SK-N-SH treated with all-trans-retinoic acid at 6 μM for 48 hours (cell line): ENCODE results near the gene NHSL2.

ENCODE experiments used
- ARNTL ChIP-seq: fragments of 450-650 bp; formaldehyde crosslinking; IDR thresholded peaks from 2 replicates; pipeline ENCODE4 v1.5.0; 2020; ENCODE audit warnings: low read depth, mild to moderate bottlenecking, moderate library complexity, borderline replicate concordance
- CREB5 ChIP-seq: fragments of 250-450 bp; sonication (Bioruptor Pico); IDR thresholded peaks from 2 replicates; pipeline ENCODE4 v1.5.1; 2020; ENCODE audit warnings: low read depth, mild to moderate bottlenecking, moderate library complexity
- CSDC2 ChIP-seq: fragments of 250-450 bp; sonication (Bioruptor Pico); IDR thresholded peaks from 2 replicates; pipeline ENCODE4 v1.5.0; 2020; ENCODE audit warnings: mild to moderate bottlenecking, moderate library complexity
- CSRNP3 ChIP-seq: fragments of 250-450 bp; sonication (Bioruptor Pico); IDR thresholded peaks from 2 replicates; pipeline ENCODE4 v1.5.1; 2021; ENCODE audit warnings: mild to moderate bottlenecking, moderate library complexity
- ESRRG ChIP-seq: fragments of 250-450 bp; sonication (Bioruptor Pico); IDR thresholded peaks from 2 replicates; pipeline ENCODE4 v1.6.1; 2021; ENCODE audit warnings: mild to moderate bottlenecking
- OSR1 ChIP-seq: fragments of 250-450 bp; sonication (Bioruptor Pico); IDR thresholded peaks from 2 replicates; pipeline ENCODE4 v1.8.0; 2022; ENCODE audit warnings: moderate library complexity, mild to moderate bottlenecking, inconsistent platforms
- PATZ1 ChIP-seq: fragments of 250-450 bp; sonication (Bioruptor Pico); IDR thresholded peaks from 2 replicates; pipeline ENCODE4 v1.8.0; 2020; ENCODE audit warnings: mild to moderate bottlenecking, moderate library complexity, borderline replicate concordance
- PPARA ChIP-seq: fragments of 250-450 bp; sonication (Bioruptor Pico); IDR thresholded peaks from 2 replicates; pipeline ENCODE4 v1.5.0; 2020; ENCODE audit warnings: mild to moderate bottlenecking, borderline replicate concordance
- RARB ChIP-seq: fragments of 250-450 bp; sonication (Bioruptor Pico); IDR thresholded peaks from 2 replicates; pipeline ENCODE4 v1.8.0; 2021; ENCODE audit warnings: mild to moderate bottlenecking, moderate library complexity
- ZC3H10 ChIP-seq: fragments of 250-450 bp; sonication (Bioruptor Pico); IDR thresholded peaks from 2 replicates; pipeline ENCODE4 v1.5.1; 2021; ENCODE audit warnings: mild to moderate bottlenecking, moderate library complexity
- ZFP3 ChIP-seq: fragments of 250-450 bp; sonication (Bioruptor Pico); IDR thresholded peaks from 2 replicates; pipeline ENCODE4 v1.5.0; 2020; ENCODE audit warnings: mild to moderate bottlenecking, moderate library complexity
- ZFP30 ChIP-seq: fragments of 450-650 bp; formaldehyde crosslinking; IDR thresholded peaks from 2 replicates; pipeline ENCODE4 v1.5.0; 2022; ENCODE audit warnings: mild to moderate bottlenecking, moderate library complexity
- ZNF565 ChIP-seq: fragments of 450-650 bp; formaldehyde crosslinking; conservative IDR thresholded peaks from 2 replicates; pipeline ENCODE4 v1.5.0; 2020; ENCODE audit warnings: low read depth, mild to moderate bottlenecking, moderate library complexity
- ZNF8 ChIP-seq: fragments of 450-650 bp; formaldehyde crosslinking; IDR thresholded peaks from 2 replicates; pipeline ENCODE4 v1.5.0; 2020; ENCODE audit warnings: mild to moderate bottlenecking, moderate library complexity

GRCh38 chrX:72114306-72114705 lies 203.7 kb downstream of the NHSL2 start:
- no peak for TF ChIP-seq CREB5 (CRISPR knock-in tag)
- TF ChIP-seq ZNF565 (CRISPR knock-in tag) = no peak
- TF ChIP-seq RARB (CRISPR knock-in tag) = no peak
- no peak for TF ChIP-seq CSRNP3
- no peak for TF ChIP-seq ZC3H10 (CRISPR knock-in tag)
- no peak for TF ChIP-seq ZFP30 (CRISPR knock-in tag)
- TF ChIP-seq PATZ1 (CRISPR knock-in tag) = no peak
- TF ChIP-seq CSDC2 (CRISPR knock-in tag) = no peak
- no peak for TF ChIP-seq ARNTL (CRISPR knock-in tag)
- no peak for TF ChIP-seq OSR1 (CRISPR knock-in tag)
- TF ChIP-seq ZNF8 (CRISPR knock-in tag) = no peak
- no peak for TF ChIP-seq ESRRG (CRISPR knock-in tag)
- TF ChIP-seq PPARA (CRISPR knock-in tag) = no peak
- no peak for TF ChIP-seq ZFP3
